Mucosa of descending colon (tissue), 3 donors: Measurements from ENCODE around the gene CIB4. TPM values are rescaled to one million over a fixed set of nuclear protein-coding genes. Genes with fewer than 3 reads are reported as not detected.

Experiments used
- ATAC-seq: fragments of 200-7000 bp; cut with Tn5 transposase; one replicate; pipeline ENCODE4 v1.9.1; 2020; ENCODE audit warnings: mild to moderate bottlenecking, moderate library complexity
- DNase-seq, 3 donors: peaks; one replicate each; pipeline ENCODE4 v3.0.0-alpha.2; 2020
- H3K36me3 ChIP-seq: fragments of 200-600 bp; one replicate; pipeline ENCODE4 v1.8.0; 2021; ENCODE audit warnings: low read depth, mild to moderate bottlenecking
- H3K4me1 ChIP-seq: fragments of 200-600 bp; one replicate; pipeline ENCODE4 v1.8.0; 2021; ENCODE audit warnings: low read depth, mild to moderate bottlenecking
- H3K4me3 ChIP-seq: fragments of 200-600 bp; one replicate; pipeline ENCODE4 v1.8.0; 2021; ENCODE audit warnings: mild to moderate bottlenecking
- H3K9me3 ChIP-seq: fragments of 200-600 bp; one replicate; pipeline ENCODE4 v1.8.0; 2021; ENCODE audit warnings: mild to moderate bottlenecking
- intact Hi-C, 2 donors: fragments of 100-400 bp; cut with DNase I in 1 of 2; cut with micrococcal nuclease in 1 of 2; formaldehyde crosslinking; loops; one replicate each; pipeline versions ENCODE4 v1.11.0 to v1.11.1; 2022; cut with DNase I, micrococcal nuclease
- total RNA-seq, 3 donors: library from RNA; stranded (reverse); fragmentation: NEBNext Ultra II Directional in 2 of 3; extraction: Animal tissue kit (Norgen Biotek cat#: 25700) in 2 of 3; gene quantifications; one replicate each; pipeline versions ENCODE4 v1.2.1 to v1.2.4, GENCODE V29; 2021 to 2023
- TF ChIP-seq, protein P1 (sequence below): fragments of 200-600 bp; IDR thresholded peaks from one replicate; pipeline ENCODE4 v1.8.0; 2022; ENCODE audit warnings: antibody characterized with exemption, mild to moderate bottlenecking
- donor health status: DM: no; HTN: no; CAD: no; lungs with moderate emphysema.
- donor health status: DM: no; HTN: no; CAD: no.
- donor health status: DM: no; HTN: yes; CAD: no.

Gene CIB4
- total RNA-seq, 3 donors from 2014 or later = 0.60 TPM; not detected in 2

DNA sequence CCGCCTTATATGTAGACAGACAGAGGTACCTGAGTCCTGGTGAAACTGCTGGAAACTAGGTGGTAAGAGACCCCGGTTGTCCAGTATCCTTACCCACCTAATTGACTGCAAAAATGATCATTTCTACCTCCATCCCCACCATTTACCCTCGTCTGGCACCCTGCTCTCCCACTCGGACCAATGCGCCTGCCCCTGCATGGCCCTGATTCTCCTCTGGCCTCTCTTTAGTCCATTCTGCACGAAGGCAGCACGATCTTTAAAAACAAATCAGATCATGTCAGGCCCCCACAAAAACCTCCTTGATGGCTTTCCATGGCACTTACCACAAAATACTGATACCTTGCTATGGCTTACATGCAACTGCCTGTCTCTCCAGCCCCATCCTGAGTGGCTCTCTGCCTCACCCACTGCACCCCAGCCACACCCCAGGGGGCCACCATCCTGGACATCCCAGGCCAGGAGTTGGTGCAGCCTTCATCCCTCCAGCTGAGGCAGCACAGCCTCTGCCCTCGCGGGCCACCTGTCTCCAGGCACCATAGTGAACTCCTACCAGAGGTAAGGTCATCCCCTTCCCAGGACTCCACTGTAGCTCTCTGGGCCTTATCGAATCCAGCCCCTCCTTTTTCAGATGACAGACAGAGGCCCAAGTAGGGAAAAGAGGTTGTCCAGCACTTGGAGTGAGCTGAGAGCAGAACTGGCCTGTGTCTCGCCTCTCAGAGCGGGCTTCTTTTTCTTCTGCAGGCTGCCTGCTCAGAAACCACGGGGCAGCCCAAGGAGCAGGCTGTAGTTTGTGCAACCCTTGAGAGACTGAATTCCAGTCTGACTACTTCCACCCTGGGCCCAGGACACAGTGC lies 12.3 kb upstream of the CIB4 start:
- Histone ChIP-seq H3K36me3 (no peaks in the 10 kb centered on the region), H3K9me3 (no peaks in the 10 kb centered on the region), H3K4me3 (no peak overlapping the region), H3K4me1 (no peaks in the 10 kb centered on the region)
- ATAC-seq (no peak), DNase-seq (no peak)
- intact Hi-C loops = no loop called here
- TF ChIP-seq, protein P1, sequence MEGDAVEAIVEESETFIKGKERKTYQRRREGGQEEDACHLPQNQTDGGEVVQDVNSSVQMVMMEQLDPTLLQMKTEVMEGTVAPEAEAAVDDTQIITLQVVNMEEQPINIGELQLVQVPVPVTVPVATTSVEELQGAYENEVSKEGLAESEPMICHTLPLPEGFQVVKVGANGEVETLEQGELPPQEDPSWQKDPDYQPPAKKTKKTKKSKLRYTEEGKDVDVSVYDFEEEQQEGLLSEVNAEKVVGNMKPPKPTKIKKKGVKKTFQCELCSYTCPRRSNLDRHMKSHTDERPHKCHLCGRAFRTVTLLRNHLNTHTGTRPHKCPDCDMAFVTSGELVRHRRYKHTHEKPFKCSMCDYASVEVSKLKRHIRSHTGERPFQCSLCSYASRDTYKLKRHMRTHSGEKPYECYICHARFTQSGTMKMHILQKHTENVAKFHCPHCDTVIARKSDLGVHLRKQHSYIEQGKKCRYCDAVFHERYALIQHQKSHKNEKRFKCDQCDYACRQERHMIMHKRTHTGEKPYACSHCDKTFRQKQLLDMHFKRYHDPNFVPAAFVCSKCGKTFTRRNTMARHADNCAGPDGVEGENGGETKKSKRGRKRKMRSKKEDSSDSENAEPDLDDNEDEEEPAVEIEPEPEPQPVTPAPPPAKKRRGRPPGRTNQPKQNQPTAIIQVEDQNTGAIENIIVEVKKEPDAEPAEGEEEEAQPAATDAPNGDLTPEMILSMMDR = no peak

DNA sequence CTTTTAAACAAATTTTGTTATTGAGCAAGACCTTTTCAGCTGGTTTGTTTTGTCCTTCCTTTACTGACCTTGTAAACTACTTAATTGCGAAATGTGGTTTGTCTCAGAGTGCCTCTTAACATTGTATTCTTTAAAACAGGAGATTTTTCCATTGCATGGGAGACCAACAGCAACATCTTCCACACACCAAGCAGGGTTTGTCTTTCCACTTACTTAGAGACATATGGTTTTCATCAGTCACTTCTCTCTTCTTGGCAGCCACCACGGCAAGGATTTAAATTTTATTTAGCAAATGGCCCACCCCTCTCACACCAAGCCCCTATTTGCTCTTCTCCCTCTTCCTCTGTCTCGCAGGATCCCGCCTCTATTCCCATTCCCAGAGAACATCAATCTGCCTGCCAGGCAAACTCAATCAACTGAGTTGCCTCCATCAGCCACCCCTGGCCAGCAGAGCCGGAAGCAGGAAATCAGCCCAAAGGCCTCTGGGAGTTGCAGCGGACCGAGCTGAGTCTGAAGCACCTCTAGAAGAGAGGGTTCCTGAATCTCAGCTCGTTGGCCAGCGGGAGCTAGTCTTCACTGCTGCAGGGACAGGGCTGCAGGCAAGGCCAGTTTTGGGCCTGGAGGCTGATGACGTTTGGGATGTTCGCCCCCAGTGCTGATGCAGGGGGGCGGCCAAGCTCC lies 11.3 kb upstream of the CIB4 start:
- TF ChIP-seq, protein P1 = no peak
- Histone ChIP-seq H3K4me1 (no peaks in the 10 kb centered on the region), H3K36me3 (no peaks in the 10 kb centered on the region), H3K4me3 (no peak overlapping the region), H3K9me3 (no peaks in the 10 kb centered on the region)
- DNase-seq = peak in 1 of 3 donors; percentile 22
- intact Hi-C loops = no loop called here
- peak; percentile 37 for ATAC-seq

DNA sequence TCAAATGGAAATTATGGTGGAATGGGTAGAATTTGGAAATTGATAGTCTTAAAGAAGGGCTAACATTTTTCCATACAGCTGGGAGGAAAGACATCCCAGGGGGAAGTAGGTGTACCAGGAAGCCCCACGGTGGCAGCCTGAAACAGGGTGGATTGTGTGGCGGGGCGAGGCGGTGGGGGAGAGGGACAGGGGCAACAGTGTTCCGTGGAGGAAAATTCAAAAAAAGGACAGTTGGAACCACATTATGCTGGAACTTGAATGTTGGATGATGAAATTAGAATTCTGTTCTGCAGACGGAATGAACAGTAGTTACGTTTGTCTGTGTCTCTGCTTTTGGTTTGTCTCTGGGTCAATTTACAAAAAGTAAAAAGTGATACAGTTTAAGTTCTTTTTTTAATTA lies 10.6 kb upstream of the CIB4 start:
- no peak overlapping the region for H3K4me3 ChIP-seq
- H3K9me3 ChIP-seq = no peaks in the 10 kb centered on the region
- ATAC-seq = no peak
- TF ChIP-seq, protein P1 = no peak
- no peaks in the 10 kb centered on the region for H3K4me1 ChIP-seq
- intact Hi-C loops = no loop called here
- no peaks in the 10 kb centered on the region for H3K36me3 ChIP-seq
- DNase-seq = no peak

DNA sequence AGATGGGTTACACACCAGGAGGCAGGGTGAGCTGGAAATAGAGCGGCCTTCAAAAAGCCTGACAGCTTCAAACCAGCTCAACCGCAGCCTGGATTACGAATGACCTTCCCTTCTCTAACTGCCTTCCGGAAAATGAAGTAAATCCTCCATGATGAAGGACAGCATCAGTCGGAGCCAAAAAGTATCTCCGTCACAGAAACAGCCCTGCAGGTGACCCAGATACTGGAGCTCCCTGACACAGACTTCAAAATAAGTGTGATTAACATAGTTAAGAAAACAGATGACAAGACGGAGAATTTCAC lies 10.3 kb upstream of the CIB4 start:
- Histone ChIP-seq H3K36me3 (no peaks in the 10 kb centered on the region), H3K4me3 (no peak overlapping the region), H3K9me3 (no peaks in the 10 kb centered on the region), H3K4me1 (no peaks in the 10 kb centered on the region)
- TF ChIP-seq, protein P1 = no peak
- ATAC-seq = no peak
- intact Hi-C loops = no loop called here
- DNase-seq = no peak

GRCh38 chr2:26650713-26651469 lies 9.7 kb upstream of the CIB4 start:
- no peak for ATAC-seq
- Histone ChIP-seq H3K4me3 (no peak overlapping the region), H3K9me3 (no peaks in the 10 kb centered on the region), H3K36me3 (no peaks in the 10 kb centered on the region), H3K4me1 (no peaks in the 10 kb centered on the region)
- no peak for DNase-seq
- intact Hi-C loops = no loop called here
- TF ChIP-seq, protein P1 = no peak
